Retinal pigment epithelial cell (primary cell): ENCODE results near the gene HAUS7.

Experiments
- DNase-seq: peaks from one replicate; pipeline ENCODE4 v3.0.0-alpha.2; 2010; ENCODE audit warnings: low read depth
- H3K4me3 ChIP-seq: 2 replicates; pipeline ENCODE4 v1.5.1; 2011; ENCODE audit warnings: mild to moderate bottlenecking, low read length, control low read depth, moderate library complexity
- TF ChIP-seq, protein P1 (sequence below): conservative IDR thresholded peaks from 2 replicates; pipeline ENCODE4 v1.5.1; 2011; ENCODE audit warnings: low read depth, low read length, control low read depth, inconsistent platforms

The HAUS7 gene

DNA sequence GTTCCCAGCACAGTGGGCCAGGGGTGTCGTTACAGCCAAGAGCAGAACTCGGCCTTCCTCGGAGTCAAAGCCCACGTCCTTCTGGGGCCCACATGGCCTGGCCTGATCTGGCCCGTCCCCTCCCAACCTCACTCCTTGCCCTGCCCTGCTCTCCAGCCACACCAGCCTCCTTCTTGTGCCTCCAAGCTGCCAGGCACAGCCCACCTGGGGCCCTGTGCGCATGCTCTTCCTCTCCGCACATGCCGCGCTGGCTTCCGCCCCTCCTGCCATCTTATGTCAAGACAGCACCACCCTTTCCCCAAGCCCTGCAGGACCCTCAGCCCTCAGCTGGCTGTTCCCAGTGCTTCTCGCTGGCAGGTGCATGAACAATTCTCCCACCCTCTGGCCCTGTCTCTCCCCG lies 6.8 kb downstream of the HAUS7 start:
- TF ChIP-seq, protein P1, sequence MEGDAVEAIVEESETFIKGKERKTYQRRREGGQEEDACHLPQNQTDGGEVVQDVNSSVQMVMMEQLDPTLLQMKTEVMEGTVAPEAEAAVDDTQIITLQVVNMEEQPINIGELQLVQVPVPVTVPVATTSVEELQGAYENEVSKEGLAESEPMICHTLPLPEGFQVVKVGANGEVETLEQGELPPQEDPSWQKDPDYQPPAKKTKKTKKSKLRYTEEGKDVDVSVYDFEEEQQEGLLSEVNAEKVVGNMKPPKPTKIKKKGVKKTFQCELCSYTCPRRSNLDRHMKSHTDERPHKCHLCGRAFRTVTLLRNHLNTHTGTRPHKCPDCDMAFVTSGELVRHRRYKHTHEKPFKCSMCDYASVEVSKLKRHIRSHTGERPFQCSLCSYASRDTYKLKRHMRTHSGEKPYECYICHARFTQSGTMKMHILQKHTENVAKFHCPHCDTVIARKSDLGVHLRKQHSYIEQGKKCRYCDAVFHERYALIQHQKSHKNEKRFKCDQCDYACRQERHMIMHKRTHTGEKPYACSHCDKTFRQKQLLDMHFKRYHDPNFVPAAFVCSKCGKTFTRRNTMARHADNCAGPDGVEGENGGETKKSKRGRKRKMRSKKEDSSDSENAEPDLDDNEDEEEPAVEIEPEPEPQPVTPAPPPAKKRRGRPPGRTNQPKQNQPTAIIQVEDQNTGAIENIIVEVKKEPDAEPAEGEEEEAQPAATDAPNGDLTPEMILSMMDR = no peak
- no peak for DNase-seq
- no peak overlapping the region for H3K4me3 ChIP-seq

GRCh38 chrX:153463031-153463430 lies 7.3 kb downstream of the HAUS7 start:
- TF ChIP-seq, protein P1 = no peak
- H3K4me3 ChIP-seq = no peak overlapping the region
- no peak for DNase-seq

DNA sequence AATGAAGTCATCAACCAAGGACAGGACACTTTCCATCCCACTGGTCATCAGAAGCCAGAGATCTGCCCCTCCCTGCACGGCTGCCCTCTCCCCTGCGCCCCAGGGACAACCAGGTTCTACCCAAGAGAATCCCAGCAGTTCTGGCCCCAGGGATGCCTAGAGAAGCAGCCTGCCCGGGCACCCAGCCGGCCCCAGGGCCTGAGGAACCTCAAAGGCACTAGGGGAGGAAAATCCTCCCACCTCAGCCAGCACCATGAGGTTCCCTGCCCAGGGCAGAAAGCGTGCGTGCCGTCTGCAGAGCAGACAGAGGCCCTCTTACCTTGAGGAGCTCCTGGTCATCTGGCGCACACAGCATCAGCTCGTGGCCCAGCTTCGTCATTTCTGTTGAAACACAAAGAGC lies 8.1 kb downstream of the HAUS7 start:
- TF ChIP-seq, protein P1 = no peak
- no peak for DNase-seq

GRCh38 chrX:153460826-153461225 lies 9.6 kb downstream of the HAUS7 start:
- DNase-seq = no peak
- TF ChIP-seq, protein P1 = peak; percentile 76
- H3K4me3 ChIP-seq = no peak overlapping the region

More for the DNA sequence above, 8.1 kb downstream of the HAUS7 start:
- H3K4me3 ChIP-seq = no peak overlapping the region

GRCh38 chrX:153459986-153460385 lies 10.4 kb downstream of the HAUS7 start:
- DNase-seq = peak; percentile 25
- no peak overlapping the region for H3K4me3 ChIP-seq
- TF ChIP-seq, protein P1 = peak; percentile 9

DNA sequence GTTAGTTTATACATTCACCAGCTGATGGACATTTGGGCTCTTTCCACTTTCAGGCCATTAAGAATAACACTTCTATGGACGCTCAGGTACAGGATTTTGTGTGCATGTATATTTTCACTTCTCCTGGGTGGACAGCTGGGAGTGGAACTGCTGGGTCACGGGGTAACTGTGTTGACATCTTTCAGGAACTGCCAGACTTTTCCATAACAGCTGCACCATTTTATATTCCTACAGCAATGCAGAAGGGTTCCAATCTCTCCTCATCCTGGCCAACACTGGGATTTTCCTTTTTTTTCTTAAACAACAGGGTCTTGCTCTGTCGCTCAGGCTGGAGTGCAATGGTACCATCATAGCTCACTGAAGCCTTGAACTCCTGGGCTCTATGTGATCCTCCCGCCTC lies 11.9 kb downstream of the HAUS7 start:
- no peak for DNase-seq
- H3K4me3 ChIP-seq = no peak overlapping the region
- TF ChIP-seq, protein P1 = no peak

DNA sequence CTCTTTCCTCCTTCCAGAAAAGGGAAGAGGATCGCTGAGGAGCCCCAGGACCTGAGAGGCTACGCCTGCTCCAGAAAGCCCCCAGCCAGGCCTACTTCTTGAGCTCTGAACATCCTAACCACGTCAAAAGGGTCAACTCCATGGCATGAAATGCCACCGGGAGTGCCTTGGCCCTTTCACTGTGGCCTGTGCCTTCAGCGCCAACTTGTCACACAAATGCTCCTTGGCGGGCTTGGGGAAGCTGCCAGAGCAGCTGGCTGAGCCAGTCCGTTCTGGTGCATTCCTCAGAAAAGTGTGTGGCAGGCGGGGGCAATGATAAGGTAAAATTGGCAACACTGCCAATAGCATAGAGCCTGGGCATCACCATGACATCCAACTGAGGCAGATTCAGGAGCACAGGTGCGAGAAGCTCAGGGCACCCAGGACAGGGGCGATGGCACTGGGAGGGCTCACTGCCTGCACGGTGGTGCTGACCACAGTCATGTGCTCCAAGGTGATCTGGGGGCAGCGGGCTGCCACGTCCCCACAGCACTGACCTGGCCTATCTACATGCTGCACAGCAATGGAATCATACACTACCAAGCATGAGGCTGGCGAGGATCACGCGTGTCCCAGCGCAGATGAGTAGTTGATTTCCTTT lies 12.4 kb downstream of the HAUS7 start:
- TF ChIP-seq, protein P1 = no peak
- DNase-seq = no peak

More for the DNA sequence above, 12.4 kb downstream of the HAUS7 start:
- no peak overlapping the region for H3K4me3 ChIP-seq
